Hepatocyte (in vitro differentiated cells): ENCODE results near the gene MACROH2A1. TPM values are rescaled to one million over a fixed set of nuclear protein-coding genes. Genes with fewer than 3 reads are reported as not detected.
"Not testable (repeated sequence)": the region's sequence is repeated elsewhere in the genome, so short reads cannot be mapped to it uniquely, and the experiment has no call there.

Source experiments
- DNase-seq: peaks from one replicate; pipeline ENCODE4 v3.0.0-alpha.2; 2016; ENCODE audit warnings: low spot score
- H2AFZ ChIP-seq: fragments of 200-600 bp; sonication (generic); 2 replicates; pipeline ENCODE4 v1.6.0; 2016; ENCODE audit warnings: antibody characterized with exemption, mild to moderate bottlenecking
- H3K27ac ChIP-seq: fragments of 200-600 bp; sonication (generic); 2 replicates; pipeline ENCODE4 v1.5.1; 2016; ENCODE audit warnings: mild to moderate bottlenecking
- H3K27me3 ChIP-seq: fragments of 200-600 bp; sonication (generic); 2 replicates; pipeline ENCODE4 v1.6.1; 2016
- H3K36me3 ChIP-seq: fragments of 200-600 bp; sonication (generic); replicated peaks from 2 replicates; pipeline ENCODE4 v1.5.1; 2016; ENCODE audit warnings: low read depth; ENCODE audit not compliant: insufficient read depth
- H3K4me1 ChIP-seq: fragments of 200-600 bp; sonication (generic); 2 replicates; pipeline ENCODE4 v1.5.1; 2016; ENCODE audit warnings: mild to moderate bottlenecking, moderate library complexity; ENCODE audit not compliant: insufficient read depth
- H3K4me2 ChIP-seq: fragments of 200-600 bp; sonication (generic); 2 replicates; pipeline ENCODE4 v1.6.0; 2016
- H3K4me3 ChIP-seq: fragments of 200-600 bp; sonication (generic); 2 replicates; pipeline ENCODE4 v1.5.1; 2016; ENCODE audit warnings: mild to moderate bottlenecking
- H3K79me2 ChIP-seq: fragments of 200-600 bp; sonication (generic); 2 replicates; pipeline ENCODE4 v1.6.0; 2017; ENCODE audit warnings: mild to moderate bottlenecking
- H3K9me2 ChIP-seq: fragments of 200-600 bp; sonication (generic); replicated peaks from 2 replicates; pipeline ENCODE4 v1.6.0; 2017; ENCODE audit warnings: mild to moderate bottlenecking; ENCODE audit not compliant: insufficient read depth
- H3K9me3 ChIP-seq: fragments of 200-600 bp; sonication (generic); 2 replicates; pipeline ENCODE4 v1.5.1; 2016; ENCODE audit warnings: low read depth, mild to moderate bottlenecking
- H4K20me1 ChIP-seq: fragments of 200-600 bp; sonication (generic); 2 replicates; pipeline ENCODE4 v1.6.0; 2016; ENCODE audit warnings: mild to moderate bottlenecking; ENCODE audit not compliant: insufficient read depth, poor library complexity, severe bottlenecking
- EZH2 ChIP-seq: fragments of 200-600 bp; sonication (generic); IDR thresholded peaks from 2 replicates; pipeline ENCODE4 v1.6.1; 2016; ENCODE audit warnings: antibody characterized with exemption, mild to moderate bottlenecking, borderline replicate concordance
- EZH2phosphoT487 ChIP-seq: fragments of 200-600 bp; sonication (generic); IDR thresholded peaks from one replicate; pipeline ENCODE4 v1.6.1; 2018; ENCODE audit warnings: antibody characterized with exemption, mild to moderate bottlenecking, low read depth, moderate library complexity; ENCODE audit not compliant: unreplicated experiment, severe bottlenecking
- WGBS: methylation state at CpG from one replicate; pipeline ENCODE4 v1.1.6; 2016; ENCODE audit warnings: low lambda C conversion rate; ENCODE audit errors: missing lambda C conversion rate; 5-methylcytosine and 5-hydroxymethylcytosine counted together
- polyA plus RNA-seq: library from polyadenylated mRNA; unstranded; fragments of >200 nt; fragmentation: Nextera tagmentation; extraction: Ambion mirVana; gene quantifications from 2 replicates; pipeline ENCODE4 v1.2.1, GENCODE V29; 2016
- total RNA-seq: library from RNA; depleted of rRNA; stranded (reverse); fragments of >200 nt; gene quantifications from 2 replicates; pipeline ENCODE4 v1.2.3, GENCODE V29; 2014
- TF ChIP-seq, protein P1 (sequence below): fragments of 200-600 bp; sonication (generic); IDR thresholded peaks from 2 replicates; pipeline ENCODE4 v1.5.1; 2016; ENCODE audit warnings: antibody characterized with exemption, mild to moderate bottlenecking; ENCODE audit not compliant: poor library complexity

MACROH2A1 gene
- total and polyA plus RNA-seq, 2 experiments from 2014 or later, result 198 to 304 TPM

DNA sequence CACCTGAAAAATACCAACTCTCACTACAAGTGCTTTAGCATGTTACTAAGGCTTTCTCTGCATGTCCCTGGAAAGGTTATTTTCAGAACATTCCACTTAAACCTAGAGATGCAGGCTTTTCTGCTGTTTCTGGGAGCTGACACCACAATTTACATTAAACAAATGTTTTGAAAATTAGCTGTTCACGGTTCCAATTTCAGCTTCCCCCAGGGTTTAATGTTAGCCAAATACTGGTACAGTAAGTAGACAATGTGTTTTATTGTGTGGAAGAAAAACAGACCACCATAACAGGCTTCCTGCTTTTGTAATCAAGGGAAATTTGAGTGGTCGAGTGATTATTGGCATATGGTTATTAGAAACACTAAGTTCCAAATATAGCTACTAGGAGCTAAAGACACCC is 32.0 kb downstream of the MACROH2A1 start:
- TF ChIP-seq EZH2phosphoT487 (peak; percentile 73), EZH2 (no peak)
- TF ChIP-seq, protein P1, sequence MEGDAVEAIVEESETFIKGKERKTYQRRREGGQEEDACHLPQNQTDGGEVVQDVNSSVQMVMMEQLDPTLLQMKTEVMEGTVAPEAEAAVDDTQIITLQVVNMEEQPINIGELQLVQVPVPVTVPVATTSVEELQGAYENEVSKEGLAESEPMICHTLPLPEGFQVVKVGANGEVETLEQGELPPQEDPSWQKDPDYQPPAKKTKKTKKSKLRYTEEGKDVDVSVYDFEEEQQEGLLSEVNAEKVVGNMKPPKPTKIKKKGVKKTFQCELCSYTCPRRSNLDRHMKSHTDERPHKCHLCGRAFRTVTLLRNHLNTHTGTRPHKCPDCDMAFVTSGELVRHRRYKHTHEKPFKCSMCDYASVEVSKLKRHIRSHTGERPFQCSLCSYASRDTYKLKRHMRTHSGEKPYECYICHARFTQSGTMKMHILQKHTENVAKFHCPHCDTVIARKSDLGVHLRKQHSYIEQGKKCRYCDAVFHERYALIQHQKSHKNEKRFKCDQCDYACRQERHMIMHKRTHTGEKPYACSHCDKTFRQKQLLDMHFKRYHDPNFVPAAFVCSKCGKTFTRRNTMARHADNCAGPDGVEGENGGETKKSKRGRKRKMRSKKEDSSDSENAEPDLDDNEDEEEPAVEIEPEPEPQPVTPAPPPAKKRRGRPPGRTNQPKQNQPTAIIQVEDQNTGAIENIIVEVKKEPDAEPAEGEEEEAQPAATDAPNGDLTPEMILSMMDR, result no peak
- Histone ChIP-seq H3K27ac (no peak overlapping the region), H3K36me3 (peaks cover 4% of the 10 kb centered on the region), H3K79me2 (peaks cover 54% of the 10 kb centered on the region), H3K4me2 (no peak overlapping the region), H2AFZ (no peak overlapping the region), H3K4me3 (no peak overlapping the region), H3K4me1 (peaks cover 14% of the 10 kb centered on the region), H3K9me3 (no peaks in the 10 kb centered on the region), H4K20me1 (peaks cover 17% of the 10 kb centered on the region), H3K27me3 (no peaks in the 10 kb centered on the region), H3K9me2 (no peaks in the 10 kb centered on the region)
- no peak for DNase-seq
- 65% methylated on average over 2 of the region's 2 CpGs for WGBS

DNA sequence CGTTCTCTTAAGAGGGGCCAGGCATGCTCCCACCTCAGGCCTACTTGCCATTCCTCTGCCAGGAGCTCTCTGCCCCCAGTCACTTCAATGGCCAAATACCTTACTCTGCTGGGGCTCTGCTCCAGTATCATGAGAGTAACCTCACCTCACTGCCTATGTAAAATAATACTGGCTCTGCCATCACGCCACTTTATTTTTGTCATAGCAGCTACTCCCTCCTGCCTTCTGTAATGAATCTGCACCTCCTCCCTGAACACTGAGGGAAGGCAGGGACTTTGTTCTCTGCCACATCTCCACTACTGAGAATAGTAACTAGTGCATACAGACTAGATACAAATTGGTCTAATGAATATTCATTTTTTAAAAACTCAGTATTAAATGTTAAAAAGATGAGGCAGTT is 33.8 kb downstream of the MACROH2A1 start:
- Histone ChIP-seq H3K4me3 (no peak overlapping the region), H2AFZ (no peak overlapping the region), H4K20me1 (peaks cover 5% of the 10 kb centered on the region), H3K9me2 (no peaks in the 10 kb centered on the region), H3K9me3 (no peaks in the 10 kb centered on the region), H3K36me3 (peaks cover 4% of the 10 kb centered on the region), H3K4me2 (no peak overlapping the region), H3K4me1 (peaks cover 3% of the 10 kb centered on the region), H3K27ac (peak overlapping the region; percentile 10), H3K27me3 (no peaks in the 10 kb centered on the region), H3K79me2 (peaks cover 45% of the 10 kb centered on the region)
- WGBS, result 79% methylated on average over 2 of the region's 2 CpGs
- TF ChIP-seq, protein P1, result no peak
- no peak for TF ChIP-seq EZH2phosphoT487
- no peak for TF ChIP-seq EZH2
- DNase-seq, result no peak

DNA sequence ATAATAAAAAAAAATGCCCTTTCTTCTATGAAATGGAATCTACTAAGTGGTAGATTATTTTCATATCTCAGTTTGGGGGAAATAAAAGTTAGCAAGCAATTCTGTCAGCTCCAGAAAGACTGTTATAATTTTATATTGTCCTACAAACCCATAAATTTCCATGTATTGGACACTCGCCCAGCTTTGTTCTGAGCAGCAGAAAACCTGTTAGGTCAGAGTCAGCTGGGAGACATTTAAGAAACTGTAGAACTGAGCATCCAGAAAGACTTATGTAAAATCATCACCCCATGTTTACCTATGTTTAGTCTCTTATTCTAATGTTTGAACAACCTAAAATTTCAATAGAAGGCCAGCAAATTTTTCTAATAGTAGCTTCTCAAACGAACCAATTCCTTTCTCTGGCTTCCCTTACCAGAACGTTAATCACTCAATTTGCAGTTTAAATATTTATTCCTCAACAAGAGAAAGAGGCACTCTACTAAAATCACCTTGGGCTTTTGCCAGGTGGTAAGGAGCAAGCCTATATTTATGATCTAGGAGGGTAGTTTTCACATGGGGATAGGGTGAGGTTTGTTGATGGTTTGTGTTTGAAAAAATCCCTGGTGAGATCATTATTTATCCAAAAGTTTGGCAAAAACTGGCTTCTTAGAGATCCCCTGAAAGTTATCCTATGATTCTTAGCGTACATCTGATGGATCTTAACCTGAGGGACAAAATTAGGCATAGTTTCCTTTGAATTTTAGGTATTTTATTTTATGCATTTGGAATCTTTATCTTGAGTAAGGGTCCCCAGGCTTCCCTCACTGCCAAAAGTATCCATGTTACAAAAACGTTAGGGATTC is 34.4 kb downstream of the MACROH2A1 start:
- H3K27me3 ChIP-seq, result no peaks in the 10 kb centered on the region
- peaks cover 38% of the 10 kb centered on the region for H3K79me2 ChIP-seq
- DNase-seq, result no peak
- peaks cover 4% of the 10 kb centered on the region for H3K36me3 ChIP-seq
- no peaks in the 10 kb centered on the region for H3K9me3 ChIP-seq
- peaks cover 6% of the 10 kb centered on the region for H3K4me1 ChIP-seq
- H2AFZ ChIP-seq, result no peak overlapping the region
- peak overlapping the region; percentile 10 for H3K27ac ChIP-seq
- WGBS, result 67% methylated on average over 5 of the region's 5 CpGs
- peaks cover under 1% of the 10 kb centered on the region for H4K20me1 ChIP-seq
- H3K4me3 ChIP-seq, result no peak overlapping the region
- no peaks in the 10 kb centered on the region for H3K9me2 ChIP-seq
- TF ChIP-seq, protein P1, result no peak
- TF ChIP-seq EZH2, result no peak
- no peak for TF ChIP-seq EZH2phosphoT487
- no peak overlapping the region for H3K4me2 ChIP-seq

DNA sequence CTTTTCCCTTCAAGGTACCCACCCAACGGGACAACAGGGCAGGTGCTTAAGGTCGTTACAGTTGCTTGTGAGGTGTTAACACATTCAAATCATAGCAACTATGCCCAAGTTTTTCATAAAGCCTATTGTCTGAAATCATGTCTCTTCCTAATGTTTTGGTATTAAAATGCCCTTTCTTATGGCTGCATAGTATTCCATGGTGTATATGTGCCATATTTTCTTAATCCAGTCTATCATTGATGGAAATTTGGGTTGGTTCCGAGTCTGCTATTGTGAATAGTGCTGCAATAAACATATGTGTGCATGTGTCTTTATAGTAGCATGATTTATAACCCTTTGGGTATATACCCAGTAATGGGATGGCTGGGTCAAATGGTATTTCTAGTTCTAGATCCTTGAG is 35.7 kb downstream of the MACROH2A1 start:
- WGBS, result 97% methylated on average over 3 of the region's 3 CpGs
- H3K4me3 ChIP-seq, H3K9me2 ChIP-seq, H3K4me1 ChIP-seq, DNase-seq, H2AFZ ChIP-seq, H3K27ac ChIP-seq, H3K4me2 ChIP-seq, H4K20me1 ChIP-seq, H3K27me3 ChIP-seq, H3K9me3 ChIP-seq, H3K36me3 ChIP-seq: not testable (repeated sequence)
- peaks cover 25% of the 10 kb centered on the region for H3K79me2 ChIP-seq
